Activated CD4-positive, alpha-beta memory T cell treated with anti-CD3 and anti-CD28 coated beads for 36 hours (primary cell): Measurements from ENCODE around the gene MAK. TPM values are rescaled to one million over a fixed set of nuclear protein-coding genes. Genes with fewer than 3 reads are reported as not detected.

ENCODE experiments used
- CTCF ChIA-PET: fragments of 350-600 bp; sonication (Branson Sonifier 250); formaldehyde crosslinking; loops from one replicate; lab custom pipeline; 2021; ENCODE audit warnings: antibody characterized with exemption, inconsistent platforms; lab: Charles Lee
- POLR2A ChIA-PET: fragments of 350-600 bp; sonication (Branson Sonifier 250); formaldehyde crosslinking; loops from one replicate; lab custom pipeline; 2021; ENCODE audit warnings: antibody characterized with exemption; lab: Charles Lee
- DNase-seq: peaks from one replicate; pipeline ENCODE4 v3.0.0-alpha.2; 2020
- H3K27ac Mint-ChIP-seq: one replicate; pipeline ENCODE4 v1.8.0; 2021; ENCODE audit warnings: mixed read lengths
- H3K27me3 Mint-ChIP-seq: one replicate; pipeline ENCODE4 v1.8.0; 2021; ENCODE audit warnings: mixed read lengths
- H3K36me3 Mint-ChIP-seq: one replicate; pipeline ENCODE4 v1.8.0; 2021; ENCODE audit warnings: mixed read lengths
- H3K4me1 Mint-ChIP-seq: one replicate; pipeline ENCODE4 v1.8.0; 2021; ENCODE audit warnings: low read depth, mixed read lengths
- H3K4me3 Mint-ChIP-seq: one replicate; pipeline ENCODE4 v1.8.0; 2021; ENCODE audit warnings: mild to moderate bottlenecking, mixed read lengths
- H3K9me3 Mint-ChIP-seq: one replicate; pipeline ENCODE4 v1.8.0; 2021; ENCODE audit warnings: mixed read lengths
- intact Hi-C: fragments of 100-400 bp; cut with micrococcal nuclease; formaldehyde crosslinking; loops from one replicate; pipeline ENCODE4 v1.15.1; 2023
- total RNA-seq, 2 experiments: library from RNA; stranded (reverse); gene quantifications; one replicate each; pipeline ENCODE4 v1.2.3, GENCODE V29; 2021

MAK gene
- total RNA-seq, 2 experiments from 2014 or later = 0.87 to 1.1 TPM

DNA sequence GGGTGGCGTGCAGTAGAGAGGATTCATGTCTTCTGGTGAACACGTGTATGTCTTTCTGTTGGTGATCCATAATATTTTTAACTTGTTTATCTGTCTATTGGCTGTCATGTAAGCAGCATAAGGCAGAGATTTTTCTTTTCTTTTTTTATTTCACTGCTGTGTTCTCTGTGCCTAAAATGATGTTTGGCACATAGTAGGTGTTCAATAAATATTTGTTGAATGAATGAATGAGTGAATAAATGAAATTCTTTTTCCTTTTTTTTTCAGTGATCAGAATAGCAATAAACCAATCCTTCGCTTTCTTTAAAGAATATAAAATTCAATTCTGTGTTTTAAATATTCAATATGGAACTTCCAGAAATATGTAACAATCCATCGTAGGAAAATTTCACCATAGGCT lies 30.0 kb downstream of the MAK start:
- ChIA-PET CTCF (no interaction called here), POLR2A (no interaction called here)
- no peaks in the 10 kb centered on the region for H3K9me3 Mint-ChIP-seq
- H3K36me3 Mint-ChIP-seq = peaks cover 6% of the 10 kb centered on the region
- intact Hi-C loops = no loop called here
- no peak overlapping the region for H3K27ac Mint-ChIP-seq
- no peak for DNase-seq
- no peaks in the 10 kb centered on the region for H3K27me3 Mint-ChIP-seq
- no peaks in the 10 kb centered on the region for H3K4me1 Mint-ChIP-seq
- no peak overlapping the region for H3K4me3 Mint-ChIP-seq

DNA sequence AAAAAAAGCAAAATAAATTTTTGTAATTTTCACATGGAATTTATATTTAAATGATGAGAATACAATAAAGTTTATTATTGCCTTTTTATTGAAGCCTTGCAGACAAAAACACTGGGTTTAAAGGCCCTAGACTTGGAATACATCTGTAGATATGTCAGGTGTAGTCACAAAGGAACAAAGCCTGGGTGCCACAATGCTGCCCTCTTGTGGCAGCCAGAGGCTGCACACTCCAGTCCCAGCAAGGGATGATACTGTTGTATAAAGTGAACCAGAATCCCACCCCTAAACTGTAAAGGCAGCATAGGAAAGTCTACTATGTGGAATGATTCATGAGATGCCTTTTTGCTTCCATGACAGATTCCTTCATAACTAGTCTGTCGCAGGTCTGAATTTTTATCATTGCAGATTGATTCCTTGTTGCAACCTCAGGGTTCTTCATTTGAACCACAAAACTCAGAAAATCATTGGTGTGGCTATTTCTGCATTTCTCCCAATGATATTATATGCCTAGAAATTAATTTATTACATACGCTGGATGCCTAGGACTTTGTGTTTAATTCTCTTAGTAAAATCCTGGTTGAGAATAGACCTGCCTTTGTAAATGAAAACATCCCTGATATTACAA lies 37.0 kb downstream of the MAK start:
- Mint-ChIP-seq H3K4me1 (no peaks in the 10 kb centered on the region), H3K27me3 (no peaks in the 10 kb centered on the region), H3K36me3 (peaks cover 1% of the 10 kb centered on the region), H3K9me3 (no peaks in the 10 kb centered on the region), H3K27ac (no peak overlapping the region), H3K4me3 (no peak overlapping the region)
- CTCF ChIA-PET = interaction anchor here (0.7 to 2.2 kb wide), 17 partner anchors 8 to 466 kb away, joined by 3 to 21 read pairs (median 4); no protein-coding TSS in a partner anchor
- intact Hi-C loops = loop anchor here (1.0 to 5.0 kb wide), 3 partner anchors 109 to 323 kb away; partner anchors contain the start of genes C6orf52 and PAK1IP1
- peak; percentile 75 for DNase-seq
- POLR2A ChIA-PET = no interaction called here

DNA sequence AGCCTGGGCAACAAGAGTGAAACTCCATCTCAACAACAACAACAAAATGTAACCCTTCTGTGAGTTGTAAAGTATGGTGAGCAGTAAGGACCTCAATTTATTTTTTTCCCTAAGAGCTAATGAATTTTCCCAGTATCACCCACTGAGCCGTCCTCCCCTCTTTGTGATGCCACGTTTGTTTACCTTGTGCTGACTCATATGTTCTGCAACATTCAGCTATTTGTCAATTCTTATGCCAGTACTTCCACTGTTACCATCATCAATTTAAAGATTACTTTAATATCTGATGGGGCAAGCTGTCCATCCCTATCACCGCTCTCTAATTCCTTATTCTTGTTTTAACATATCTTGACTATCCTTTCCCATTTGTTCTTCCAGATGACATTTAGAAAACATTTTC lies 37.5 kb downstream of the MAK start:
- H3K4me1 Mint-ChIP-seq = no peaks in the 10 kb centered on the region
- no peak overlapping the region for H3K27ac Mint-ChIP-seq
- no peak overlapping the region for H3K4me3 Mint-ChIP-seq
- CTCF ChIA-PET = interaction anchor here (0.6 to 1.7 kb wide), 10 partner anchors 9 to 467 kb away, joined by 3 to 21 read pairs (median 4); no protein-coding TSS in a partner anchor
- no peaks in the 10 kb centered on the region for H3K9me3 Mint-ChIP-seq
- POLR2A ChIA-PET = no interaction called here
- H3K36me3 Mint-ChIP-seq = peaks cover 1% of the 10 kb centered on the region
- no peaks in the 10 kb centered on the region for H3K27me3 Mint-ChIP-seq
- intact Hi-C loops = loop anchor here (1.0 to 5.0 kb wide), 3 partner anchors 109 to 323 kb away; partner anchors contain the start of genes C6orf52 and PAK1IP1
- no peak for DNase-seq

- Mint-ChIP-seq H3K27ac (no peak overlapping the region), H3K9me3 (no peaks in the 10 kb centered on the region), H3K36me3 (peaks cover under 1% of the 10 kb centered on the region), H3K4me3 (no peak overlapping the region), H3K4me1 (peaks cover 4% of the 10 kb centered on the region), H3K27me3 (no peaks in the 10 kb centered on the region)
- ChIA-PET POLR2A (no interaction called here), CTCF (interaction anchor here (1.3 to 1.5 kb wide), 2 partner anchors 8 to 275 kb away, joined by 3 to 4 read pairs; no protein-coding TSS in a partner anchor)
- no peak for DNase-seq
- intact Hi-C loops = no loop called here
Measured at GRCh38 chr6:10794239-10794638, 44.1 kb downstream of the MAK start.

GRCh38 chr6:10793695-10794094 lies 44.6 kb downstream of the MAK start:
- Mint-ChIP-seq H3K4me3 (no peak overlapping the region), H3K27me3 (no peaks in the 10 kb centered on the region), H3K36me3 (peaks cover 4% of the 10 kb centered on the region), H3K9me3 (no peaks in the 10 kb centered on the region), H3K27ac (no peak overlapping the region), H3K4me1 (peaks cover 4% of the 10 kb centered on the region)
- DNase-seq = no peak
- intact Hi-C loops = no loop called here
- ChIA-PET CTCF (interaction anchor here (1.3 to 1.5 kb wide), 2 partner anchors 8 to 275 kb away, joined by 3 to 4 read pairs; no protein-coding TSS in a partner anchor), POLR2A (no interaction called here)

GRCh38 chr6:10793035-10793434 lies 45.3 kb downstream of the MAK start:
- Mint-ChIP-seq H3K4me1 (peaks cover 4% of the 10 kb centered on the region), H3K36me3 (peaks cover 4% of the 10 kb centered on the region), H3K27me3 (no peaks in the 10 kb centered on the region), H3K4me3 (no peak overlapping the region), H3K27ac (no peak overlapping the region), H3K9me3 (no peaks in the 10 kb centered on the region)
- intact Hi-C loops = no loop called here
- POLR2A ChIA-PET = no interaction called here
- no peak for DNase-seq
- CTCF ChIA-PET = interaction anchor here (1.3 to 1.5 kb wide), 2 partner anchors 9 to 276 kb away, joined by 3 to 4 read pairs; no protein-coding TSS in a partner anchor

- ChIA-PET CTCF (interaction anchor here (1.2 kb wide), 1 partner anchor 9 kb away, joined by 3 read pairs; no protein-coding TSS in a partner anchor), POLR2A (no interaction called here)
- H3K4me1 Mint-ChIP-seq = peaks cover 4% of the 10 kb centered on the region
- intact Hi-C loops = no loop called here
- DNase-seq = no peak
- no peaks in the 10 kb centered on the region for H3K9me3 Mint-ChIP-seq
- peaks cover 4% of the 10 kb centered on the region for H3K36me3 Mint-ChIP-seq
- H3K27ac Mint-ChIP-seq = no peak overlapping the region
- H3K4me3 Mint-ChIP-seq = no peak overlapping the region
- H3K27me3 Mint-ChIP-seq = no peaks in the 10 kb centered on the region
Measured at GRCh38 chr6:10792101-10792500, 46.2 kb downstream of the MAK start.

DNA sequence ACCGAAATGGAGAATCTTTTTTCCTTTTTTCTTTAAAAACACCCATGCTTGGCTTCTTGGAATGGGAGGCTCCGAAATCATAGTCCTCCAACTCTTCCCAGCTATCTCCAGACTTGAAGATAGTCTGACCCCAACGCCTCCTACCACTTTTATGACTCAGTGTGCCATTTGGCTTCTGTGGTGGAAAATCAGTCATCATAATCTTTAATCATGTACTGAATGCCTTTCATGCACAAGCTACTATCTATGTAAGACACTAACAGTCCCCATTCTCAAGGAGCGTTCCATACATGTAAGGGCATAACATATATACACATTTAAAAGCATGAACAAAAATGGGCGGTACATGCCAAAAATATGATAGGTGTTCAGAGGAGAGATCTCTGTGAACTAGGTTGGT lies 46.7 kb downstream of the MAK start:
- Mint-ChIP-seq H3K36me3 (peaks cover 6% of the 10 kb centered on the region), H3K4me1 (peaks cover 4% of the 10 kb centered on the region), H3K4me3 (no peak overlapping the region), H3K27me3 (no peaks in the 10 kb centered on the region), H3K9me3 (no peaks in the 10 kb centered on the region), H3K27ac (no peak overlapping the region)
- no peak for DNase-seq
- POLR2A ChIA-PET = no interaction called here
- intact Hi-C loops = no loop called here
- CTCF ChIA-PET = interaction anchor here (1.2 kb wide), 1 partner anchor 9 kb away, joined by 3 read pairs; no protein-coding TSS in a partner anchor

DNA sequence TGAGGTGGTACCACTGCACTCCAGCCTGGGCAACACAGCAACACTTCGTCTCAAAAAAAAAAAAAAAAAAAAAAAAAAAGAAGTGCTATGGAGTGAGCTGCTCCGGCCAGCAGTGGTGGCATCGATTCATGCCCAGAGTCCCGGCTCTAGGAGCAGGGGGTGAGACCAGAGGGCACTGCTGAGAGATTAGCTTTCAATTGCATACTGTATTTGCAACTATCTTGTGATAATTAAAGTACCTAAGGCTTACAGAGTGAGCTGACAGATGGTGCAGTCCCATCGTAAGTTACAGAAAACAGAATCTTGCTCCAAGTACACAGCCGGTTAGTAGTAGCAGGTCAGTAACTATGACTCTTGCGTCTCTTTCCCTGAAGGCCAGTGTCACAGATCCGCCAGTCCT lies 59.3 kb downstream of the MAK start:
- Mint-ChIP-seq H3K9me3 (no peaks in the 10 kb centered on the region), H3K4me3 (no peak overlapping the region), H3K36me3 (peaks cover 33% of the 10 kb centered on the region), H3K27me3 (no peaks in the 10 kb centered on the region), H3K4me1 (no peaks in the 10 kb centered on the region), H3K27ac (no peak overlapping the region)
- POLR2A ChIA-PET = no interaction called here
- intact Hi-C loops = no loop called here
- DNase-seq = no peak
- CTCF ChIA-PET = no interaction called here

DNA sequence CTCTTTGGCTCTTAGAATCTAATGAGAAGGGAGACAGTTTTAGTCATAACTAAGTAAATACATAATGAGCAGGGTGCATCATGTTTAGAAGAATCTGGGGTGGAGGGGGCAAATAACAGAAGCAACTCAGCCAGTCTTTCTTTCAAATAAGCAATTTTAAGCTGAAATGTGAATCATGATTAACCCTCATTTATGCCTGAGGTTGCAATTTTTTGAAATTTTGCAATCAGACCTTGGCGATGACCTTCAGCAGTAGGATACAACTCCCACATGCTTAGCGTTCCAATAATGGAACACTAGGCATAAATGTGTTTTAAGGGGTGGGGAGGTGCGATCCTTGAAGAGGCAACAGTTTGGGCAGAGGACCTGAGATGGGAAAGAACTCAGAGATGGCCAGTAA lies 60.1 kb downstream of the MAK start:
- intact Hi-C loops = no loop called here
- Mint-ChIP-seq H3K27ac (no peak overlapping the region), H3K9me3 (no peaks in the 10 kb centered on the region), H3K4me1 (no peaks in the 10 kb centered on the region), H3K36me3 (peaks cover 31% of the 10 kb centered on the region), H3K27me3 (no peaks in the 10 kb centered on the region), H3K4me3 (no peak overlapping the region)
- POLR2A ChIA-PET = no interaction called here
- DNase-seq = no peak
- CTCF ChIA-PET = no interaction called here

- Mint-ChIP-seq H3K4me1 (no peaks in the 10 kb centered on the region), H3K4me3 (no peak overlapping the region), H3K27ac (no peak overlapping the region), H3K36me3 (peaks cover 18% of the 10 kb centered on the region), H3K9me3 (no peaks in the 10 kb centered on the region), H3K27me3 (no peaks in the 10 kb centered on the region)
- intact Hi-C loops = no loop called here
- no peak for DNase-seq
- ChIA-PET POLR2A (no interaction called here), CTCF (interaction anchor here (0.7 kb wide), 1 partner anchor 293 kb away, joined by 5 read pairs; no protein-coding TSS in a partner anchor)
Measured at GRCh38 chr6:10771371-10771894, 66.9 kb downstream of the MAK start.

GRCh38 chr6:10769419-10769818 lies 68.9 kb downstream of the MAK start:
- no peak overlapping the region for H3K27ac Mint-ChIP-seq
- no peaks in the 10 kb centered on the region for H3K9me3 Mint-ChIP-seq
- CTCF ChIA-PET = interaction anchor here (0.8 kb wide), 1 partner anchor 10 kb away, joined by 3 read pairs; no protein-coding TSS in a partner anchor
- peaks cover 5% of the 10 kb centered on the region for H3K36me3 Mint-ChIP-seq
- H3K4me3 Mint-ChIP-seq = no peak overlapping the region
- POLR2A ChIA-PET = no interaction called here
- no peaks in the 10 kb centered on the region for H3K4me1 Mint-ChIP-seq
- DNase-seq = no peak
- H3K27me3 Mint-ChIP-seq = no peaks in the 10 kb centered on the region
- intact Hi-C loops = no loop called here
